ENCODE data around the gene FHIP1B. TPM values are rescaled to one million over a fixed set of nuclear protein-coding genes. Genes with fewer than 3 reads are reported as not detected.

FHIP1B gene
- total and polyA plus RNA-seq, 2 experiments from 2014 or later: 10.9 to 25.4 TPM

GRCh38 chr11:6248248-6248647 is 13.8 kb upstream of the FHIP1B start:
- in situ Hi-C loops (cut with MboI): loop anchor here (10.0 kb wide), 1 partner anchor 107 kb away; no protein-coding TSS in a partner anchor
- Histone ChIP-seq H3K9me2 (ENCODE audit: insufficient read depth) (no peaks in the 10 kb centered on the region), H3K9ac (no peak overlapping the region), H3K36me3 (ENCODE audit: low read depth) (no peaks in the 10 kb centered on the region), H2AFZ (no peak overlapping the region), H4K20me1 (ENCODE audit: insufficient read depth) (no peaks in the 10 kb centered on the region), H3F3A (ENCODE audit: insufficient read depth) (peaks cover 24% of the 10 kb centered on the region), H3K9me3 (ENCODE audit: low read depth) (no peaks in the 10 kb centered on the region), H3K4me3 (no peak overlapping the region), H3K4me2 (ENCODE audit: unreplicated experiment) (no peak overlapping the region), H3K79me2 (ENCODE audit: insufficient read depth) (no peaks in the 10 kb centered on the region), H3K4me1 (ENCODE audit: insufficient read depth) (peaks cover 24% of the 10 kb centered on the region), H3K27ac (no peak overlapping the region), H3K27me3 (replicated peaks; ENCODE audit: insufficient read depth) (no peaks in the 10 kb centered on the region)
- DNase-seq: peak; percentile 58
- TF ChIP-seq EZH2phosphoT487 (IDR thresholded peaks at IDR 0.05; ENCODE audit: insufficient read depth, low read depth): no peak
- TF ChIP-seq EZH2 (IDR thresholded peaks at IDR 0.05; ENCODE audit: insufficient read depth, poor library complexity, severe bottlenecking): no peak
- 57 to 83% methylated on average over 1 of the region's 1 CpG for WGBS, 2 experiments (ENCODE audit: low coverage in 1 of 2, low lambda C conversion rate in 2 of 2, missing lambda C conversion rate in 2 of 2)

DNA sequence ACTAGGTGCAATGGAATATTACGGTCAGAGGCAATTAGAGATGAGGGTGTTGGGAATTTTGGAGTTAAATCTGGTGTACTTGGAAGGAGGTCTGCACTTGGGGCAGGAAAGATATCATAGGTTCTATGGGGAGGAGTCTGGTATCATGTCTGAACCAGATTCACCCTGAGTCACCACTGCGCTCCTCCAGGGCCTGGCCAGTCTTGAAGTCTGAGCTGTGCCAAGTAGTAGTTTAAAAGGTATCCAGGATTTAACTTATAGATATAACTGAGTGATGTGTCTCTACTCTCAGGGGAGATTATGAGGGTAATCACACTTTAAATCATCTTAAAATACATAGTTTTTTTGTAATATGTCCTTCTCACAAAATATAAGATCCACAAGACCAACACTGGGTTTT is 11.1 kb upstream of the FHIP1B start:
- Histone ChIP-seq H3K4me2 (ENCODE audit: unreplicated experiment) (no peak overlapping the region), H3K4me3 (no peak overlapping the region), H3K9ac (no peak overlapping the region), H3F3A (ENCODE audit: insufficient read depth) (peaks cover 17% of the 10 kb centered on the region), H4K20me1 (ENCODE audit: insufficient read depth) (no peaks in the 10 kb centered on the region), H3K9me3 (ENCODE audit: low read depth) (no peaks in the 10 kb centered on the region), H3K9me2 (ENCODE audit: insufficient read depth) (no peaks in the 10 kb centered on the region), H3K27me3 (replicated peaks; ENCODE audit: insufficient read depth) (no peaks in the 10 kb centered on the region), H3K79me2 (ENCODE audit: insufficient read depth) (no peaks in the 10 kb centered on the region), H3K36me3 (ENCODE audit: low read depth) (no peaks in the 10 kb centered on the region), H3K4me1 (ENCODE audit: insufficient read depth) (peaks cover 11% of the 10 kb centered on the region), H3K27ac (no peak overlapping the region), H2AFZ (no peak overlapping the region)
- TF ChIP-seq EZH2 (IDR thresholded peaks at IDR 0.05; ENCODE audit: insufficient read depth, poor library complexity, severe bottlenecking): no peak
- TF ChIP-seq EZH2phosphoT487 (IDR thresholded peaks at IDR 0.05; ENCODE audit: insufficient read depth, low read depth): no peak
- 85 to 89% methylated on average over 2 of the region's 2 CpGs for WGBS, 2 experiments (ENCODE audit: low coverage in 1 of 2, low lambda C conversion rate in 2 of 2, missing lambda C conversion rate in 2 of 2)
- in situ Hi-C loops (cut with MboI): loop anchor here (10.0 kb wide), 1 partner anchor 109 kb away; no protein-coding TSS in a partner anchor
- DNase-seq: no peak

DNA sequence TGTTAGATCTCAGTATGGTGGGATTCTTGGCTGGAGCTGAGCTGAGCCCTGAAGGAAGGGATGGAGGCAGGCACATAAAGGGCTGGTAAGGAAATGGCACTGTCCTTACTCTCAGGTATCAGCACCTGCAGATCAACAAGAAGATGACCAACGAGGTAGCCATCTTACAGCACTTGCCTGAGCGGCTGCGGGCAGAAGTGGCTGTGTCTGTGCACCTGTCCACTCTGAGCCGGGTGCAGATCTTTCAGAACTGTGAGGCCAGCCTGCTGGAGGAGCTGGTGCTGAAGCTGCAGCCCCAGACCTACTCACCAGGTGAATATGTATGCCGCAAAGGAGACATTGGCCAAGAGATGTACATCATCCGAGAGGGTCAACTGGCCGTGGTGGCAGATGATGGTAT is 6.9 kb upstream of the FHIP1B start:
- Histone ChIP-seq H3K4me2 (ENCODE audit: unreplicated experiment) (no peak overlapping the region), H3K79me2 (ENCODE audit: insufficient read depth) (no peaks in the 10 kb centered on the region), H2AFZ (no peak overlapping the region), H3K36me3 (ENCODE audit: low read depth) (no peaks in the 10 kb centered on the region), H3F3A (ENCODE audit: insufficient read depth) (no peaks in the 10 kb centered on the region; the same call in 1 of the 2 replicates), H3K4me1 (ENCODE audit: insufficient read depth) (no peaks in the 10 kb centered on the region), H3K9ac (no peak overlapping the region), H3K9me2 (ENCODE audit: insufficient read depth) (no peaks in the 10 kb centered on the region), H3K27me3 (replicated peaks; ENCODE audit: insufficient read depth) (no peaks in the 10 kb centered on the region), H3K27ac (no peak overlapping the region), H3K9me3 (ENCODE audit: low read depth) (no peaks in the 10 kb centered on the region), H4K20me1 (ENCODE audit: insufficient read depth) (no peaks in the 10 kb centered on the region), H3K4me3 (no peak overlapping the region)
- in situ Hi-C loops (cut with MboI): loop anchor here (10.0 kb wide), 1 partner anchor 113 kb away; no protein-coding TSS in a partner anchor
- no peak for TF ChIP-seq EZH2 (IDR thresholded peaks at IDR 0.05; ENCODE audit: insufficient read depth, poor library complexity, severe bottlenecking)
- no peak for TF ChIP-seq EZH2phosphoT487 (IDR thresholded peaks at IDR 0.05; ENCODE audit: insufficient read depth, low read depth)
- 58 to 66% methylated on average over 7 of the region's 7 CpGs for WGBS, 2 experiments (ENCODE audit: low coverage in 1 of 2, low lambda C conversion rate in 2 of 2, missing lambda C conversion rate in 2 of 2)
- no peak for DNase-seq

DNA sequence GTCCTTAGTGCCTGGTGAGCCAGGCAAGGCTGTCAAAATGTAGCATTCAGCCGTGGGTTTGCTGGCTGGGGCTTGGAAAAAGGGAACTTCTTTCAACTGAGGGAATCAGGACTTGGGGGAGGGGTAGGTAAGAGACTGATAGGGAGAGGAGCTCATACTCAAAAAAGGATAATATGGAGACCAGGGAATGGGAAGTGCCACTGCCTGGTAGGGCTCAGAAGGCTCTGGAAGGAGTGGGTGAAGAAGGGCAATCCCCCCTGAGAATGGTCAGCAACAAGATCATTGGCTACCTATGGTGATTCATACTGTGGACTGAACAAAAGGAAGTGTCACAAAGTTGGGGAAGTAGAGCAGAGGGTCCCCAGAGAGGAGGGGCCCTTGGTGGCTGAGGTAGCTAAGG is 6.3 kb upstream of the FHIP1B start:
- Histone ChIP-seq H3K9ac (no peak overlapping the region), H4K20me1 (ENCODE audit: insufficient read depth) (no peaks in the 10 kb centered on the region), H2AFZ (no peak overlapping the region), H3K79me2 (ENCODE audit: insufficient read depth) (no peaks in the 10 kb centered on the region), H3K27me3 (replicated peaks; ENCODE audit: insufficient read depth) (no peaks in the 10 kb centered on the region), H3K4me3 (no peak overlapping the region), H3F3A (ENCODE audit: insufficient read depth) (no peaks in the 10 kb centered on the region; the same call in 1 of the 2 replicates), H3K4me1 (ENCODE audit: insufficient read depth) (no peaks in the 10 kb centered on the region), H3K9me3 (ENCODE audit: low read depth) (no peaks in the 10 kb centered on the region), H3K27ac (no peak overlapping the region), H3K36me3 (ENCODE audit: low read depth) (no peaks in the 10 kb centered on the region), H3K9me2 (ENCODE audit: insufficient read depth) (no peaks in the 10 kb centered on the region), H3K4me2 (ENCODE audit: unreplicated experiment) (no peak overlapping the region)
- in situ Hi-C loops (cut with MboI): loop anchor here (10.0 kb wide), 1 partner anchor 114 kb away; no protein-coding TSS in a partner anchor
- 27 to 56% methylated on average over 1 of the region's 1 CpG for WGBS, 2 experiments (ENCODE audit: low coverage in 1 of 2, low lambda C conversion rate in 2 of 2, missing lambda C conversion rate in 2 of 2)
- TF ChIP-seq EZH2 (IDR thresholded peaks at IDR 0.05; ENCODE audit: insufficient read depth, poor library complexity, severe bottlenecking) (no peak), EZH2phosphoT487 (IDR thresholded peaks at IDR 0.05; ENCODE audit: insufficient read depth, low read depth) (no peak)
- DNase-seq: no peak
